Omental fat pad (tissue), 4 donors: ENCODE measurements around the gene CRAT. TPM values are rescaled to one million over a fixed set of nuclear protein-coding genes. Genes with fewer than 3 reads are reported as not detected.
"Not testable (repeated sequence)": the region's sequence is repeated elsewhere in the genome, so short reads cannot be mapped to it uniquely, and the experiment has no call there.

Experiments
- ATAC-seq: fragments of 150-250 bp; one replicate; pipeline ENCODE4 v1.9.1; 2016; ENCODE audit warnings: mild to moderate bottlenecking, moderate library complexity; ENCODE audit not compliant: low FRiP score
- DNase-seq: peaks from one replicate; pipeline ENCODE4 v3.0.0-alpha.2; 2019; ENCODE audit warnings: low spot score
- total RNA-seq, 4 donors: library from RNA; depleted of rRNA; stranded (reverse); fragments of >200 nt; gene quantifications; one replicate each; pipeline ENCODE4 v1.1.0, GENCODE V29; 2016
- TF ChIP-seq, protein P1 (sequence below), 3 donors: fragments of 450-650 bp; IDR thresholded peaks; one replicate each; pipeline ENCODE4 v1.5.1; 2016 to 2017; ENCODE audit warnings: antibody characterized with exemption in 3 of 3, mild to moderate bottlenecking in 3 of 3, moderate library complexity in 2 of 3

CRAT gene
- total RNA-seq, 4 donors from 2014 or later, result 47.3 to 107 (median 59.5) TPM

- ATAC-seq (no peak), DNase-seq (no peak)
- TF ChIP-seq, protein P1, sequence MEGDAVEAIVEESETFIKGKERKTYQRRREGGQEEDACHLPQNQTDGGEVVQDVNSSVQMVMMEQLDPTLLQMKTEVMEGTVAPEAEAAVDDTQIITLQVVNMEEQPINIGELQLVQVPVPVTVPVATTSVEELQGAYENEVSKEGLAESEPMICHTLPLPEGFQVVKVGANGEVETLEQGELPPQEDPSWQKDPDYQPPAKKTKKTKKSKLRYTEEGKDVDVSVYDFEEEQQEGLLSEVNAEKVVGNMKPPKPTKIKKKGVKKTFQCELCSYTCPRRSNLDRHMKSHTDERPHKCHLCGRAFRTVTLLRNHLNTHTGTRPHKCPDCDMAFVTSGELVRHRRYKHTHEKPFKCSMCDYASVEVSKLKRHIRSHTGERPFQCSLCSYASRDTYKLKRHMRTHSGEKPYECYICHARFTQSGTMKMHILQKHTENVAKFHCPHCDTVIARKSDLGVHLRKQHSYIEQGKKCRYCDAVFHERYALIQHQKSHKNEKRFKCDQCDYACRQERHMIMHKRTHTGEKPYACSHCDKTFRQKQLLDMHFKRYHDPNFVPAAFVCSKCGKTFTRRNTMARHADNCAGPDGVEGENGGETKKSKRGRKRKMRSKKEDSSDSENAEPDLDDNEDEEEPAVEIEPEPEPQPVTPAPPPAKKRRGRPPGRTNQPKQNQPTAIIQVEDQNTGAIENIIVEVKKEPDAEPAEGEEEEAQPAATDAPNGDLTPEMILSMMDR (IDR thresholded peaks at IDR 0.05), result no peak
Measured at GRCh38 chr9:129122133-129122532, 11.5 kb upstream of the CRAT start.

GRCh38 chr9:129121483-129121882, 10.9 kb upstream of the CRAT start:
- TF ChIP-seq, protein P1 (IDR thresholded peaks at IDR 0.05), result no peak
- DNase-seq (no peak), ATAC-seq (no peak)

GRCh38 chr9:129118799-129119198, 8.2 kb upstream of the CRAT start:
- TF ChIP-seq, protein P1 (IDR thresholded peaks at IDR 0.05), result no peak
- ATAC-seq (no peak), DNase-seq (no peak)

- no peak for ATAC-seq
- TF ChIP-seq, protein P1 (IDR thresholded peaks at IDR 0.05), result no peak
- DNase-seq, result no peak
Measured at GRCh38 chr9:129113645-129114304, 3.2 kb upstream of the CRAT start.

DNA sequence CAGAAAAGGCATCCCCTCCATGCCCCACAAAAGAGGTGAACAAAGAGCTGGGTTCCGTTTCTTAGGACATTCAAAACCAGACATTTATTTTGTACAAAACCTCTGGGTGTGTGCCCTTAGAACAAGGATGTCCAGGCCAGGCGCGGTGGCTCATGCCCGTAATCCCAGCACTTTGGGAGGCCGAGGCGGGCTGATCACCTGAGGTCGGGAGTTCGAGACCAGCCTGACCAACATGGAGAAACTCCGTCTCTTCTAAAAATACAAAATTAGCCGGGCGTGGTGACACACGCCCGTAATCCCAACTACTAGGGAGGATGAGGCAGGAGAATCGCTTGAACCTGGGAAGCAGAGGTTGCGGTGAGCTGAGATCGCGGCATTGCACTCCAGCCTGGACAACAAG, 1.9 kb upstream of the CRAT start:
- not testable (repeated sequence) for DNase-seq, ATAC-seq

DNA sequence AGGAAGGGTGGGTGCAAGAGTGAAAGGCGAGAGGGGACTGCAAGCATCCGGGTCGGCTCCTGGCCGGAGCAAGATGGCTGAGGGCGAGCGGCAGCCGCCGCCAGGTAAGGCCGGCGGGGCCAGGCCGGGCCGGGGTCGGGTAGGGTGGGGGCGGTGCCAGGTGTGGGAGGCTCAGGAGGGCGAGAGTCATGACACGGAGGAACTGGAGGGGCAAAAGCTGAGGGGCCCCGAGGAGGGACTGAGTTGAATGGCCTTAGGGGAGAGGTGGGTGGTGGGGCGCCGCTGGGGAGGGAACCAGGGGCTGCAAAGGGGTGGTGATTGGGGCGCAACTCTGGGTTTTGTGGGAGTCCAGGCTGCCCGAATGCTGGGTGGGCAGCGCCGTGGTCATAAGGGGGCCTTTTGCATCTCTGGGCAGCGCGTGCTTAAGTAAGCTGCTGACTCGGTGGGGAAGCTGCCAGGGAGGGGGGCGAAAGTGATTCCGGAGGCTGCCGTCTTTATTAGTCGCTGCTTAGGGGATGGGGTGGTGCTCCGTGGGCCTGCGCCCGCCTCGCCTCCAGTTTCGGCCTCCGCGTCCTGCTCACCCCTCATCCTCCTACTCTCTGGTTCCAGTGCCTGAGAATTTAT, 1.0 kb upstream of the CRAT start:
- TF ChIP-seq, protein P1 (IDR thresholded peaks at IDR 0.05), result no peak
- ATAC-seq (peak; percentile 1), DNase-seq (no peak)

DNA sequence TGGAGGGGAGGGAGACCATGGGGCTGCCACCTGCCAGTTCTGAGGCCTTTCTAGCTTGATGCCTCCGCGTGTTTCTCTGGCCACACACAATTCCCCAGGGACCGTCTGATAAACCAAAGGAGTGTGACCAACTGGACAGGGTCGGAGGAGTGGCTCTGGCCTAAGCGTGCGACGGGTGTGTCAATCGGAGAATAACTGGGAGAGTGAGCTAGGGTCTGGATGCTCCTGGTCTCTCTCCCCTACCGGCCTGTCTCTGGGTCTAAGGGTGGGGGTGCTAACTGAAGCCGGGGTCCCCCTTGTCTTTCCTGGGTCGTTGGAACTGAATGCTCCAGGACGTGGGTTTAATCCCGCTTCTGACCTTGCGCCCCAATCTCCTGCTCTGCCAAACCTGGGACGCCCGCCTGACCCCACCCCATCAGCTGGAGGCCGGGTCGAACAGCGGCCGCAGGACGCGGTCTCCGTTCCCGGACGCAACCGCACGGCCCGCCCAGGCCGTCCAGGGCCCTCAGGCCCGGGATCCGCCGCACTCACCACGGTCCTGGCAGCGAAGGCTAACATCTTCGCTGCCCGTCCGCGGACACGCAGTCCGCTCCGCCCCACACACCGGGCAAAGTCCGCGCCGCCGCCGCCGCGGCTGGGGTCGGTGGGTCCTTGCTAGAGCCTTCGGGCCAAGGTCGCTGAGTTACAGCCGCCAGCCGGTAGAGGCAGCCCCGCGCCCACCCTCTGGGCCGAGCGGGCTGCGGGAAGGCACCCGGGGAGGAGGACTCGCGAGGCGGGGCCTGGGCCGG, 447 bp downstream of the CRAT start:
- no peak for DNase-seq
- ATAC-seq, result peak; percentile 30
- TF ChIP-seq, protein P1 (IDR thresholded peaks at IDR 0.05), result no peak
